Loucy (cell line): Measurements from ENCODE around the gene TMEM94.

Source experiments
- CTCF ChIP-seq: fragments of 200-600 bp; sonication (generic); conservative IDR thresholded peaks from 2 replicates; pipeline ENCODE4 v1.5.1; 2014; ENCODE audit warnings: mild to moderate bottlenecking, antibody characterized with exemption, low read length
- EZH2phosphoT487 ChIP-seq: fragments of 200-600 bp; IDR thresholded peaks from 2 replicates; pipeline ENCODE4 v1.6.1; 2018; ENCODE audit warnings: antibody characterized with exemption, mild to moderate bottlenecking, moderate library complexity, borderline replicate concordance

GRCh38 chr17:75518983-75519537 lies 62.6 kb downstream of the TMEM94 start:
- TF ChIP-seq CTCF (peak; percentile 41), EZH2phosphoT487 (no peak)
